Superior temporal gyrus (tissue), 1 donor: ENCODE measurements around the gene ADAMTS12.

Experiments
- DNase-seq: peaks from one replicate; pipeline ENCODE4 v3.0.0-alpha.2; 2016; ENCODE audit errors: extremely low spot score

Gene ADAMTS12

DNA sequence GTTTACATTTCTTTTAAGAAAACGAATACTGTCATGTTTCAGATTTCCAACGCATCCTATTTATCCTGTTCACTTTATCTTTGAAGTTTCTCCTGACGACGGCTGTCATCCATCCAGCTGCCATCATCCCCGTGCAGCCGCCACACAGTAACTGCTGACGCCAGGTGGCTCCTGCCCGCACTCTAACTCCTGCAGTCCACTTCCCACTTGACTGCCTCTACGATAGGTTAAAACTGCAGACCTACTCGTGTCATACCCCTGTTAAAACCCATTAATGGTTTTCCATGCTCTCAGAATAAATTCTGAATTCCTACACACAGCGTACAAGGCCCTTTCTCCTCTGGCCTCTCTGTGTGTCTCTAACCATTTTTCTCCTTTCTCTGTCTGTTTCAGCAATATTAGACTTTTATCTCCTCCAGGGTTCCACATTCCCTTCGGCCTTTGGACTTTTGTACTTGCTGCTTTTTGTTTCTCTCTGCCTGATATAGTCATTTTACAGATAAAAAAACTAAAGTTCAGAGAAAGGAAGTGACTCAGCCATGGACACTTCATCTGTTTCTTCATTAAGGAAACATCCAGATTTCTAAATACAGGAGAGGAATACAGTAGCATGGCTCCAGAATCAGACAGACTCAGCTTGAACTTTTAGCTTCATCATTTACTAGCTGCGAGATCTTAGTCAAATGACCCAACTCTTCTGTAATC lies 84.9 kb downstream of the ADAMTS12 start:
- DNase-seq: no peak

DNA sequence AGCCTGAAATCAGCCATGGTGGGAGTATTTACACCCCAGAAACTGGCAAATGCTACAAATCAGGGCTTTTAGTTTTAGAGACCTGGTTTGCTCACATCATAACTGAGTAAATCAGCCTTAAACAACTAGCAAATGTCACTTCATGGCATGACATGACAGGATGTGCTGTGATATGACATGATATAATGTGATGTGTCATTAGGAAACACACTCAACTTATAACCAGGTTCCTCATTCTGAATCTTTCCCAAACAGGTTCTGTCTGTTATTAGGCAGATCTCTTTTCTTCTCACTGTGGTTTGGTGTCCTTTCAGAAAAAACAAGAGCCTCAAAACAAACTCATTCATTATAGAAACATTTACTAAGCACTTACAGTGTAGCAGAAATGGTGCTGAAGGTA lies 90.5 kb downstream of the ADAMTS12 start:
- no peak for DNase-seq

DNA sequence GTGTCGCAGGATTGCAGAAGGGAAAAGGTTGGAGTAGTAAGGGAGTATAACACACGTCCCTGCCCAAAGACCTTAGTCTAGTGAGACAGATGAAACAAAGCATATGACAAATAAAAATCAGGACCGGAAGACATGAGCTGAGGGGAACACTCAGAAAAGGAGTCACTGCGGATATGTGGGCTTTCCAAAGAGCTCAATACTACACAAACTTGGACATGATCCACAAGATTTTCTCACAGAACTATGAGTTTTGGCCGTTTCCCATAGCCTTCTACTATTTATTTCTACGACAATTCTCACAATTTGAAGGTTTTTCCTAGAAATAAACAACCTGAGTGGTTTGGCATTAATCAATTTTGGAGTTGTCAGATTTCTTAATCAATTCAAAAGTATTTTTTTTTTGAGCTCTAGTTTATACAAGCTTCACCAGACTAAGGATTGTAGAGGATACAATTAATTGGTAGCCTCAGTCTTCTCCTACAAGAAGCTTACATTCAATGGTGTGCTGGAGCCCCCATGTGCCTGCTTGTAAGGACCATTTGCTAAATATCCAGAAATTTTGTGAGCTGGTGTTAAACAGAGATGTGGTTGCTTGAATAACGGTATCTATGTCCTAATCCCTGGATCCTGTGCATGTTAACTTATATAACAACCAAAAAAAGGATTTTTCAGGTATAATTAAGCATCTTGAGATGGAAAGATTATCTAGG lies 91.4 kb downstream of the ADAMTS12 start:
- no peak for DNase-seq

DNA sequence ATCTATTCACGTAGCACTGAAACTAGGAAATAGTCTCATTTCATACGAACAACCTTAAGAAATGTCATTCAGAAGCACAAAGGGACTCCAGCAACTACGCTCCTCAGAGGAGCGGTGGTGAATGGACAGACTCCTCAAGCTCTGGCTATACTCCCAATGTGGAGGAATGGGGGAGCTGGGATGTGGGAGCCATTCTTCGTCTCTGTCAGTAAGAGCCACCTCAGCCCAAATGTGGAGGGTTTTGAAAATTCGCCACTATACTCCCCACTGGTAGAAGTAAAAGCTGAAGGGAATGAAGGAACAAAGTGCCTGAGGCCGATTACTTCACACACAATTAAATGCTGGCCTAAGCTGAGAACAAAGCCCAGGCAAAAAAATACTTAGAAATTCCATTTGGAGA lies 96.3 kb downstream of the ADAMTS12 start:
- no peak for DNase-seq

DNA sequence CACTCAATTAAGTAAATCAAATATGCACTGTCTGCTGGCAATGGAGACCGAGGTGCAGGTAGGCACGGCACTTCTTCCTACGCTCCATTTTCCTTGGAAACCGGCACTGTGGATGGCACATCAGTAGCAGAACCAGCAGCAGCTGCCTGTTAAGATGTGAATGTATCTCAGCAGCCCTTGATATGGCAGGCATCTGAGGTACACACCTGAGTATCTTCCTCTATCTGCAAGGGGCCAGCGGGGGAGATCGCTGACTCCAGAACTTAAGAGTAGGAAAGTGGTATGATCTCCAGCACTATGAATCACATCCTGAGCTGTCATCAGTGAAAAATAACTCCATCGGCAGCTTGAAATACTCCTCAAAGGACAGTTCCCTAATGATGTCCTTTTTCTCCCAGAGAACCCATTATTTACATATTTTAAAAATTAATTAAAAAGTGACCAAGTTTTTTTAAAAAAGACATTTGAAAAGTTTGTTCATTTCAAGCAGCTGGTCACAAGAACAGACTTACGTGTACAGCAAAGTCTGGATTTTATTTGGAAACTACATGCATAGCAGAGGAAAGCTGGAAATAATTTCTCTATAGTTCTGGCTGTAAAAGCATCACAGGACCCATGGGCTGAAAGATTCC lies 97.1 kb downstream of the ADAMTS12 start:
- no peak for DNase-seq

DNA sequence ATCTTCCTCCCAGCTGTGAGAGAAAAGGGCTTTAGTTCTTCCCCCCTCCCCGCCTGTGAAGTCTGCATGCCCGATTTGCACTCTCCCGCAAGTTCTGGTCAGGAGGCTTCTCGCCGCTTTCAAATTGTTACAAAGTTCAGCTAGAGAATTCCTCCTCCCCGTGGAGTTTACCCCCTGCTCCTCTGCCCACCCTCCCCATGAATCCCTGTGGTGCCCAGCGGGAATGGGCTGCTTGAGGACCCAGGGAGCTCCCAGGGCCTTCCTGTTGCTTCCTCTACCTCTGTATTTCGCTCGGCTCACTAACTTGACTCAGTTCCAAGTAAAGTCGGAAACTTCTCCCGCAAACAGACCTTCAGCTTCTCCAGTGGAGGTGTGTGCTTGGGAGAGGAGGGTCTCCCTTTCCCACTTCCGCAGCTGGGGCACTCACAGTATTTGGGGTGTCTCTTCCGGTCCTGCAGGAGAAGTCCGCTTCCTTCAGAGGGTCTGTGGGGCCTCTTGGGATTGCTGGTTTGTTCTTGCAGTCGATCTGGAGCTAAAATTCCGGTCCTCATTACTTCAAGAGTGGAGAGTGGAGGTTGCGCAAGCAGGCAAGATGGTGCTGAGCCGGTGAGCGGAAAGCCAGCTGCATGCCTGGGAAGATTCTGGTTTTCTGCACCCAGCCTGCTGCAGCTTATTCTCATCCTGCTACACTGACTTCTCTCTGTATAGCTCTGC lies 97.8 kb downstream of the ADAMTS12 start:
- no peak for DNase-seq

DNA sequence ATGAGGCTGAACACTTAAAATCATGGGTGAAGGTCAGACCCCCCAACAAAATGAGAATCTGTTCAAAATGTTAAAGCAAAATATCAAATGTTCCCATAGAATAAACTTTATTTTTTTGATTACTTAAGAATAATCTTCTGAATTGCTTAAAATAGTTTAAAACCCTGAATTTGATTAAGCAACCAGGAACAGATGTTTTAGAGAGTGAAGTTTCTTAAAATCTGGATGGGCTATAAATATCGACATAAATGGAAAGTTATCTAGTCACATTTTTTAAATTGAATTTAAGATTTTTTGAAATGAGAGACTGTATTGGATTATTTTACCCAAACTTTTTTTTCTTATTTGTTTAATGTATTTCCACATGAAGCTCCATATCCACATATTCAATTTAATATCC lies 98.5 kb downstream of the ADAMTS12 start:
- no peak for DNase-seq

DNA sequence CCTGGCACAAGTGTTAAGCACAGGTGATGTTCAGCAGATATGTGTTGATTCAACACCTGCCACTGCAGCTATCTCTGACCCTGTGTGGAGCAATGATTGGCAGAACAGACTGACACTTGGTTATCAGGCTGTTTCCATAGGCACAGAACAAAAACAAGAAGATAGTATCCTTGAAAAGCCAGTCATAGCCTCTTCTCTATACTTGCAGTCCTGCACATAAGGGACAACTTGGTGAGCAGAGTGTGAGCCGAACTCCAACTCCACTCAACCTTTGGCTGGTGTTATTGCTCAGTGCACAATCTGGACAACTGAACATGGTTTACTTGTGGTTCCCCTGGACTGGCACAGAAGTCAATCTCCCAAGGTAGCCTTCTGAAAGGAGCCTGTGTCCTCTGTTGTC lies 99.2 kb downstream of the ADAMTS12 start:
- no peak for DNase-seq

DNA sequence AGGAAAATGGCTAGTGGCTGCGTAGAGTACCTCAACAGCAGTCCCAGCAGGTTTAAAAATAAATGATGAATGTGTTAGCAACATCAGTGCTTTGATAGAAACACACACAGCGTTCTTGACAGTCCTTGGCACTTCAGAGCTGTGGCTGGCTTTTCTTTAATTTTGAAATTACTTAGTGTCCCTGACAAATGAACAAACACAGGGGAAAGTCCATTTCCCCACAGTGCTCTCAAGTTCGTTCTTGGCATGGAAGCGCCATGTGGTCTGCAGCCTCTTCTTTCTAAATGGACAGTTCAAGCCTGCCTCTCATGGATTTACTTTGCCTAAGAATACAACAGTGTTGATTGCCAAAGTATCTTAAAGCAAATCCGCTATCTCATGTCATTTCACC lies 102.2 kb downstream of the ADAMTS12 start:
- no peak for DNase-seq

DNA sequence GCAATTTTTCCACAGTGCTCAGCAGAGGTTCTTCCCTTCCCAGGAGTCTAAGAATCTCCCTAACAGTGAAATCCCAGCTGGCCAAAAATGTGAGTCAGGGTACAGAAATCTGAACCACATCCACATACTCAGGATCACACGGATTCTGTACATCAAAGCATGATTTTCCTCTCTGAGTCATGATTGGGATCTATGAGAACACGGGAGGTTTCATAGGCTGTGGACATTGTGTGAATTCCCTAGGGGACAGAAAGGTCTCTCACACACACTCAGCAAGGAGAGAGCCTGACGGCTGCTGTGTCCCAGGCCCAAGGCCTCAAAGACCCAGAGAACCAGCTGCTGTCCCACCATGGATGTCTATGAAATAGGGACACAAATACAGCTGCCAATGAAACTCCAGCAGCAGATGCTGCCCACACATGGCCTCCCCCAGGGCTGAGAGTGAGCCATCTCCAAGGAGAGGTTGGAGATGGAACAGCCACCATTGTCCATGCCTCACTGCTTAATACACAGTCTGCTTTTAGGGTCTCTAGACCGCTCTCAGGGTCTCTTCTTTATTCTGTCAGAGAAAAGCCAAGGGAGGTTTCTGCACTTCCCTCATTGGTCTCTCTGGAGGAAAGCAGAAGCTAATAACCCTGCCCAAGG lies 102.7 kb downstream of the ADAMTS12 start:
- no peak for DNase-seq

DNA sequence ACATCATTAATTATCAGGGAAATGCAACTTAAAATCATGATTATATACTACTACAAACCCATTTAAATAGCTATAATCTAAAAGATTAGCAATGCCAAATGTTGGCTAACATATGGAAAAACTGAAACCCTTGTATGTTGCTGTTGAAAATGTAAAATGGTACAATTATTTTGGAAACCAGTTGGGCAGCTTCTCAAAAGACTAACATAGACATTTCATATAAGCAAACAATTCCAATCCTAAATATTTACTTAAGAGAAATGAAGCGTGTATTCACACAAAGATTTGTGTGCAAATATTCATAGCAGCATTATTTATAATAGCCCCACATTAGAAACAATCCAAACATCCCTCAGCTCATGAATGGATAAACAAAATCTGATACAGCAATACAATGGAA lies 106.2 kb downstream of the ADAMTS12 start:
- no peak for DNase-seq

DNA sequence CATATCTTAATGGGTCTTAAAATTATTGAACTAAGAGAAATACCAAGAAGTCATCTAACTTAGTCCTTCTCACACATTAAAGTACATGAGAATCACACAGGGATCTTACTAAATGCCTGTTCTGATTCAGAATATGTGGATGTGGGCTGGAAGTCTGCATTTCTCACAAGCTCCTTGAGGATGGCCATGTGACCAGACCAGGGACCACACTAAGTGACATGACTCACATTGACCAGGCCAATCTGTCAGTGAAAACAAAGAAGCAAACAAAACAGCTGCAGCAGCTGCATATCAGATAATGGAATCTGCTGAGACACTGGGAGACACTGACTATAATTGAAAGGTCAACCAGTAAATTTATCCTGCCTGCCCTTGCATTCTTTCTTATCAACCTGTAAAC lies 110.5 kb downstream of the ADAMTS12 start:
- DNase-seq: no peak

DNA sequence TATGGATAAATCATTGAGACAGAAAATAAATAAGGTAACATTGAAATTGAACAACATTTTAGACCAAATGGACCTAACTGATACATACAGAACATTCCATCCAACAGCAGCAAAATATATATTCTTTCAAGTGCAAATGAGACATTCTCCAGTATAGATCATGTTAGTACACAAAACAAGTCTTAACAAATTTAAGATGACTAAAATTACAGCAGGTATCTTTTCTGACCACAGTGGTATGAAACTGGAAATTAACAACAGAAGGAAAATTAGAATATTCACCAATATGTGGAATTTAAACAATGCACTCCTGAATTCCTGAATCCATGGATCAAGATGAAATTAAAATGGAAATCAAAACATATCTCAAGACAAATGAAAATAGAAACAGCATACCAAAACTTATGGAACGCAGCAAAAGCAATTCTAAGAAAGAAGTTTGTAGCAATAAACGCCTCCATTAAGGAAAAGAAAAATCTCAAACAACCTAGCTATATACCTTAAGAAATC lies 115.6 kb downstream of the ADAMTS12 start:
- DNase-seq: no peak

DNA sequence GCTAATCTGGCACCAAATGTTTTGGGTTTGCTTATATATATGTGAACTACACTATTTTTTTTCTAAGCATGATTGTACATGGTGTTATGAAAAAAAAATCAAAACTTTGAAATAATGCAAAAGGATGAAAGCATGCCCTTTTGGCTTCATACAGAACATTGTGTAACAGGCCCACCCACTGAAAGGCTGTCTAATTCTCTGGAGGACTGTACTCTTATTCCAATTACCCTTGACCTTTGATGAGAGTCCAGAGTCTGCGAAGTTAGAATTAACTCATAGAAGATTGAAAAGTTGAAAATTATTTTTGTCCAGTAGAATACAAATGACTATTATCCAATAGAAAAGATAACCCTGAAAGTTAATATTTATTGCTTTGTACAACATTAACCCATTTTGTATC lies 117.4 kb downstream of the ADAMTS12 start:
- no peak for DNase-seq

DNA sequence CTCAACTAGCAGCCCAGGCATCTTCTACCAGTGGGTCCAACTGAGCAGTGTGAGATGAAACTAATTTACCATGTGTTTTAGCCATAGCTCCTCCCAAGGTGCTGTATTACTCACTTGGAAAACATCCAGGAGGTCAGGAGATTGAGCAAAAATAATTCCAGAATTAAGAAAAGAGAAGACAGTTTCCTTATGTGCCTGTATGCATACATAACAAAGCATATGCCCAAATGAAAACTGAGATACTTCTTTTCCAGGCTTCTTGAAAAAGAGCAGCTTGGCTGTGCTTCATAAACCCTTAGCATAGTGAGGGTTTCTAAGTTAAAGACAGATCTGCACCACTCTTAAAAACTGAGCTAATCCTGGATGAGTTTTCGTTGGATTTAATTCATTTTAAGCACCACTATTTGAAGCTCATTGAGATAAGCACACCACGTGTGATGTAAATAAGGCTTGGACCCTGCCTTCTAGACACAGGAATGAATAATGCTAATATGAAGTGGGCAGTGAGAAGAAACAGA lies 119.4 kb downstream of the ADAMTS12 start:
- DNase-seq: no peak

DNA sequence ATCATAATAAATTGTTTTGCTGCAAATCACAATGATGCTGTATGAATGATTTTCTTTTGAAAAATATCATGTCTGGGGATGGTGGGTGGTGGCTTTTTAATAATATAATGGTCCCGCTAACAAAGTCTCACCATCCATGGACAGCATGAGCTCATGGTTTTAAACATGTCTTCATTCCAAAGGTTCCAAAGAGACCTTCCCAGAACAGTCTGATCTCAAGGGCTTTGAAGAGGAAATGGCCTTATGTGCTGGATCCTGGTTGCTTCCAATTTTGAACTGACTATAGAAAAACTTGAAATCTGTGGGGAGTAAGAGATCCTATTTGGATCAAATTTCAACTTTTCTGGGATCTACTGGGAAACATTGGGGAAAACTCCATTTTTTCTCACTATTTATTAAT lies 121.8 kb downstream of the ADAMTS12 start:
- no peak for DNase-seq

DNA sequence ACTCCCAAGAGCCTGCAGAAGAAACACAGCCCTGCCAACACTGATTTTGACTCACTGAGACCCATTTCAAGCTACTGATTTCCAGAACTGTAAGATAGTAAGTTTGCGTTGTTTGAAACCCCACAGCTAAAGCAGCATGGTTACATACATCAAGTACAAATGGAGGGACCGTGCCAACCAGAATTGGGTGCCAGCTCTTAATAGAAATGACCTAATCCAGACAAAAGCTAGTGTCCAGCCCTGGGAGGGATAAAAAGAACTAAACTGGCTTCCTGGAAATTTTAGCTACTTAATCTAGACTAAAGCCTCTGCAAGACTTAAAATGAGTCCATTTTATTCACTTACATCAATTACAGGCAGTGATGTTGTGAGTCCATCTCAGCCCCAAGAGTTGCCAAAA lies 122.6 kb downstream of the ADAMTS12 start:
- no peak for DNase-seq

DNA sequence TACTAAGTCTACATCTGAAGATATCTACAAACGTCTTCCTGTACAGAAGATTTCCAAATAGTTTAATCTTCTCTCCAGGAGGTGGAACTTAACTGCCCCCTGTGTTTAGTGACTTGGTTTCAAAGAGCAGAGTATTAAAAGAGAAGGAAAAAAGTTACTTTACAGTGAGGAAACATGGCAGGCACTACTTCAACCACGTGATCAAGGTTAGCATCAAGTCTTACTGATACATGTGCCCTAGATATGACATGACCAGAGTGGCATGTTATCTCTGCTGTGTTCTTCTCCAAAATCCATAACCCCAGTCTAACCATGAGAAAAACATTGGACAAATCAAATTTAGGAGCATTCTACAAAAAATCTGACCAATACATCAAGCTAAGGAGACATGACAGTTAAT lies 125.8 kb downstream of the ADAMTS12 start:
- DNase-seq: no peak

DNA sequence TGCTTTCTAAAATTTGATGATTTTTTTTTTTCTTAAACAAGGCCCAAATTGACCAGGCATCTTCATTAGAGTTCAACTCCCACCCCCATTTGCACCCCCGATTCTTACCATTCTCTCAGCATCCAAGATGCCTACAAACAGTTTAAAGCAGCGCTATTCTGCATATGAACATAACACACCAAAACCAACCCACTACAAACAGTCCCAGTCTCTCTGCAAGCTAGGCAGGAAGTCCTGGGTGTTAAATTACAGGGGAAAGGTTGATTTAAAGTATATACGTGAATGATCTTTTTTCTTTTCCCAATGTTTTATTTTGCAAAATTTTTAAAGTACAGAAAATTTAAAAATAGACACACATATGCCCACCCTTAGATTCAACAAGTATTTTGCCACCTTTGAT lies 127.0 kb downstream of the ADAMTS12 start:
- DNase-seq: no peak

DNA sequence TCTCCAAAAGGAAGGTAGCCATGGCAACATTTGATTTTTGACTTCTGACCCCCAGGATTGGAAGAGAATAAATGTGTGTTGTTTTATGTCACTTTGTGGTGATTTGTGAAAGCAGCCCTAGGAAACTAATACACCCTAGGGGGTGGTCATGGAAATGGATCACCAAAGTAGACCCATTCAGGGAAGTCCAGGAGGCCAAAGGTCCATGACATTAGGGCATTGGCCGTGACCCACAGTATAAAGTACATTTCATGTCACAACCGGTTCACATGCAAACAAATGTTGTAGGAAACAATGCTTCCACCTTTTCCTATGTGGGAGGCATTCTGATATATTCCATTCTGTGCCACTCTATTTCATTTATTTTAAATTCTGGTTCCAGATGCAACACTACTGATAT lies 128.4 kb downstream of the ADAMTS12 start:
- no peak for DNase-seq

DNA sequence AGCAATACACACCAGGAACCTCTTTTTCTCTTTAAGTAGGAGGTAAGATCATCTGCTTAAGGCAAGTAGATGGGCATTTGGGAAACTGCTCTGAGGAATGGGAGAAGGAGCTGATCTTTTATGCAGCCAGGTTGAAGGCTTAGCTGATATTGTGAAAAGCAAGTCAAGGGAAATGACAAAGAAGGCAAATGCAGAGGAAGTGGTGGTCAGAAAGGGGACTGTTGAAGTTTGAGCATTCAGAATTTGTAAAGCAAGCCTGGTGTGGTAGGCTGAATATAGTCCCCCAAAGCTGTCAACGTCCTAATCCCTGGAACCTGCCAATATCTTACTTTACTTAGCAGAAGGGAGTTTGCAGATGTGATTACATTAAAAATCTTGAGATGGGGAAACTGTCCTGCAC lies 128.9 kb downstream of the ADAMTS12 start:
- no peak for DNase-seq

DNA sequence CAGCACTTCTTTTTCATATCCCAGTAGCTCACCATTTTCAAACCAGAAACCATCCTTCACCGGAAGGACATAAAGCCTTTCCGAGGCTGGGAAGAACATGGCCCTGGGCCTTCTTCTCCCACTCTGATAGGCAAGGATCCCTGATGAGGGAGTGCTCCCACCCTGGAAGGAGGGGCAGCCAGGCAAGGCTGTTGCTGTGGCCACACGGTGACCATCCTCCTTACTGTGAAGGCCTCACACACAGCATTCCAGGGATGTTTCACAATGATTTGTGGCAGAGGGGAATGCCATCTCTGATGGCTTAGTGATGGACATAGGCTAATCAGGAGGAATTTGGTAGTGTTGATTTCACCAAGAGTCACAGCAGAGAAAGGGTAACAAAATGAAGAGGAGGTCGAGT lies 130.7 kb downstream of the ADAMTS12 start:
- no peak for DNase-seq
